Uterus (tissue), 2 donors: ENCODE results near the gene GPR17.

Experiments
- CTCF ChIP-seq, 4 experiments: fragments of 200-600 bp in 2 of 4; fragments of 450-650 bp in 2 of 4; sonication (generic) in 2 of 4; IDR thresholded peaks; one replicate each; pipeline ENCODE4 v1.5.1; 2016 to 2019; ENCODE audit warnings: antibody characterized with exemption in 4 of 4, mild to moderate bottlenecking in 2 of 4, moderate library complexity in 1 of 4
- POLR2A ChIP-seq, 2 donors: fragments of 450-650 bp; IDR thresholded peaks; one replicate each; pipeline ENCODE4 v1.6.1; 2016; ENCODE audit warnings: antibody characterized with exemption in 2 of 2, mild to moderate bottlenecking in 1 of 2, moderate library complexity in 1 of 2

DNA sequence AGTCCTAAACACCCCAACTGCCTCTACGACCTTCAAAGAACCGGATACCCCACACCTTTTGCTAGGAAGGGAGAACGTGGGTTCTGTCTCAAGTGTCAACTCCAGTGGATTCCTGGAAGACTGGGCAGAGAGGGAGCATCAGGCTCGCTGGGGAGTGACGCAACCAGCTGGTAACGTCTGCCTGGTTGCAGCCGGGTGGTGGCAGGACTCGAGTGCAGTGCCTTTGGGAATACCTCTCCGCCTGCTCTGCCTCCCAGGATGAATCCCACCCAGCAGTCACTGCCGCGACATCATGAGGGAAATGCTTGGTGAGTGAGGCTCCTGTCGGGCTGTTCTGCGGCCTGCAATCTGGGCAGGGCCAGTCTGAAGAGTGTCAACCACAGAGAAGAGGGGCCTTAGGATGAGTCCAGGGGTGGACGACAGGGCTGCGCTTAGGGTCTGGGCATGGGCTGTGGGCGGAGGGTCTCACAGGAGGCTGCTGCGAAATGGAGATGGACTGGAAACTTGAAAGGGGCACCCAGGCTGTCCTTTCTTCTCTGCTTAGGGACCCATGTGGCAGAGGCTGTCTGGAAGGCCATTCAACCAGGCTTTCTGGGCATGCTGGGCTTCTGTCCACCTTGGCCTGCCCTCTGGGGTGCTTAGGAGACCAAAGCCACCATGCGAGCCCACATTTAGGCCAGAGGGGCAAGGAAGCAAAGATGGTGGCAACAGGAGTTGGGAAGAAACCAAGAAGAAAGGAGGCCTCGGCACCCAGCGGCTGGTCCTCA lies 12.9 kb downstream of the GPR17 start:
- TF ChIP-seq CTCF (IDR thresholded peaks at IDR 0.05) (no peak), POLR2A (IDR thresholded peaks at IDR 0.05) (no peak)
